PC-9 (cell line): ENCODE data around the gene LIMD2. TPM values are rescaled to one million over a fixed set of nuclear protein-coding genes. Genes with fewer than 3 reads are reported as not detected.

Source experiments
- BruUV-seq: library from RNA; stranded (reverse); fragments of 400-500 nt; replicated peaks from 2 replicates; lab custom pipeline; 2021; lab: Mats Ljungman, UMichigan
- CTCF ChIA-PET: fragments of 300-600 bp; sonication (Branson Sonifier 250); formaldehyde crosslinking; loops from one replicate; lab custom pipeline; 2022; ENCODE audit warnings: antibody characterized with exemption; lab: Charles Lee
- POLR2A ChIA-PET: fragments of 300-600 bp; sonication (Branson Sonifier 250); formaldehyde crosslinking; loops from one replicate; lab custom pipeline; 2022; ENCODE audit warnings: antibody characterized with exemption; ENCODE audit not compliant: unreplicated experiment; lab: Charles Lee
- DNase-seq, 2 experiments: peaks; one replicate each; pipeline versions ENCODE4 v3.0.0 to v3.0.0-alpha.2; 2015 to 2022; ENCODE audit warnings: mixed read lengths in 1 of 2
- H2AFZ ChIP-seq: fragments of 200-600 bp; sonication (generic); 2 replicates; pipeline ENCODE4 v1.8.1; 2017; ENCODE audit warnings: antibody characterized with exemption
- H3F3A ChIP-seq: fragments of 200-600 bp; sonication (generic); 2 replicates; pipeline ENCODE4 v1.8.1; 2017; ENCODE audit warnings: antibody characterized with exemption, mild to moderate bottlenecking, low read depth; ENCODE audit not compliant: insufficient read depth
- H3K27ac ChIP-seq: fragments of 200-600 bp; sonication (generic); 2 replicates; pipeline ENCODE4 v1.6.1; 2016; ENCODE audit warnings: mixed run types
- H3K27me3 ChIP-seq: fragments of 200-600 bp; sonication (generic); 2 replicates; pipeline ENCODE4 v1.6.1; 2016; ENCODE audit warnings: low read depth, mixed run types; ENCODE audit not compliant: insufficient read depth
- H3K36me3 ChIP-seq: fragments of 200-600 bp; sonication (generic); 2 replicates; pipeline ENCODE4 v1.6.1; 2016; ENCODE audit warnings: low read depth, mixed run types
- H3K4me1 ChIP-seq: fragments of 200-600 bp; sonication (generic); replicated peaks from 2 replicates; pipeline ENCODE4 v1.6.1; 2016; ENCODE audit warnings: mixed run types; ENCODE audit not compliant: insufficient read depth
- H3K4me2 ChIP-seq: fragments of 200-600 bp; sonication (generic); 2 replicates; pipeline ENCODE4 v1.6.1; 2017; ENCODE audit warnings: mixed run types
- H3K4me3 ChIP-seq: fragments of 200-600 bp; sonication (generic); 2 replicates; pipeline ENCODE4 v1.6.1; 2016; ENCODE audit warnings: mixed run types
- H3K79me2 ChIP-seq: fragments of 200-600 bp; sonication (generic); 2 replicates; pipeline ENCODE4 v1.6.1; 2017; ENCODE audit warnings: low read depth, mixed run types
- H3K9me2 ChIP-seq: fragments of 200-600 bp; sonication (generic); 2 replicates; pipeline ENCODE4 v1.8.1; 2017; ENCODE audit warnings: mild to moderate bottlenecking; ENCODE audit not compliant: insufficient read depth
- H3K9me3 ChIP-seq: fragments of 200-600 bp; sonication (generic); 2 replicates; pipeline ENCODE4 v1.8.1; 2016; ENCODE audit warnings: low read depth; ENCODE audit not compliant: insufficient read depth
- H4K20me1 ChIP-seq: fragments of 200-600 bp; sonication (generic); 2 replicates; pipeline ENCODE4 v1.8.1; 2017; ENCODE audit not compliant: insufficient read depth
- EZH2 ChIP-seq: fragments of 200-600 bp; sonication (generic); IDR thresholded peaks from 2 replicates; pipeline ENCODE4 v1.8.0; 2017; ENCODE audit warnings: antibody characterized with exemption, low read depth
- intact Hi-C: fragments of 100-400 bp; cut with micrococcal nuclease; formaldehyde crosslinking; loops from one replicate; pipeline ENCODE4 v1.10.0; 2022; ENCODE audit not compliant: unreplicated experiment
- total RNA-seq: library from RNA; stranded (reverse); gene quantifications from 2 replicates; pipeline ENCODE4 v1.2.3, GENCODE V29; 2021
- TF ChIP-seq, protein P1 (sequence below): fragments of 200-600 bp; sonication (generic); conservative IDR thresholded peaks from 2 replicates; pipeline ENCODE4 v1.6.1; 2017; ENCODE audit warnings: mixed run types, antibody characterized with exemption, mild to moderate bottlenecking, moderate library complexity

The LIMD2 gene
- total RNA-seq, 1 experiment from 2014 or later, result 1.6 TPM

- ChIA-PET CTCF (no interaction called here), POLR2A (interaction anchor here (0.6 to 0.9 kb wide), 2 partner anchors 57 to 166 kb away, joined by 3 to 9 read pairs; no protein-coding TSS in a partner anchor)
- Histone ChIP-seq H3K79me2 (no peaks in the 10 kb centered on the region), H3K27me3 (no peaks in the 10 kb centered on the region), H3K27ac (no peak overlapping the region), H3K9me2 (no peaks in the 10 kb centered on the region), H3K9me3 (no peaks in the 10 kb centered on the region), H3F3A (no peaks in the 10 kb centered on the region), H3K4me3 (no peak overlapping the region), H3K4me2 (no peak overlapping the region), H3K4me1 (no peaks in the 10 kb centered on the region), H2AFZ (no peak overlapping the region), H3K36me3 (no peaks in the 10 kb centered on the region), H4K20me1 (no peaks in the 10 kb centered on the region)
- no peak for DNase-seq
- BruUV-seq, result no TSS peak
- TF ChIP-seq, protein P1, sequence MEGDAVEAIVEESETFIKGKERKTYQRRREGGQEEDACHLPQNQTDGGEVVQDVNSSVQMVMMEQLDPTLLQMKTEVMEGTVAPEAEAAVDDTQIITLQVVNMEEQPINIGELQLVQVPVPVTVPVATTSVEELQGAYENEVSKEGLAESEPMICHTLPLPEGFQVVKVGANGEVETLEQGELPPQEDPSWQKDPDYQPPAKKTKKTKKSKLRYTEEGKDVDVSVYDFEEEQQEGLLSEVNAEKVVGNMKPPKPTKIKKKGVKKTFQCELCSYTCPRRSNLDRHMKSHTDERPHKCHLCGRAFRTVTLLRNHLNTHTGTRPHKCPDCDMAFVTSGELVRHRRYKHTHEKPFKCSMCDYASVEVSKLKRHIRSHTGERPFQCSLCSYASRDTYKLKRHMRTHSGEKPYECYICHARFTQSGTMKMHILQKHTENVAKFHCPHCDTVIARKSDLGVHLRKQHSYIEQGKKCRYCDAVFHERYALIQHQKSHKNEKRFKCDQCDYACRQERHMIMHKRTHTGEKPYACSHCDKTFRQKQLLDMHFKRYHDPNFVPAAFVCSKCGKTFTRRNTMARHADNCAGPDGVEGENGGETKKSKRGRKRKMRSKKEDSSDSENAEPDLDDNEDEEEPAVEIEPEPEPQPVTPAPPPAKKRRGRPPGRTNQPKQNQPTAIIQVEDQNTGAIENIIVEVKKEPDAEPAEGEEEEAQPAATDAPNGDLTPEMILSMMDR, result no peak
- no peak for TF ChIP-seq EZH2
- intact Hi-C loops, result no loop called here
Observed at GRCh38 chr17:63716426-63716825, 16.5 kb upstream of the LIMD2 start.

GRCh38 chr17:63714550-63715277, 14.8 kb upstream of the LIMD2 start:
- no peaks in the 10 kb centered on the region for H3K79me2 ChIP-seq
- H3K27ac ChIP-seq, result no peak overlapping the region
- no peak overlapping the region for H2AFZ ChIP-seq
- no peaks in the 10 kb centered on the region for H3K36me3 ChIP-seq
- no peaks in the 10 kb centered on the region for H3K4me1 ChIP-seq
- H3K27me3 ChIP-seq, result no peaks in the 10 kb centered on the region
- no peak overlapping the region for H3K4me3 ChIP-seq
- ChIA-PET POLR2A (no interaction called here), CTCF (no interaction called here)
- no peak overlapping the region for H3K4me2 ChIP-seq
- no peaks in the 10 kb centered on the region for H4K20me1 ChIP-seq
- H3F3A ChIP-seq, result no peaks in the 10 kb centered on the region
- TF ChIP-seq, protein P1, result no peak
- TF ChIP-seq EZH2, result no peak
- BruUV-seq, result no TSS peak
- intact Hi-C loops, result no loop called here
- no peaks in the 10 kb centered on the region for H3K9me2 ChIP-seq
- no peaks in the 10 kb centered on the region for H3K9me3 ChIP-seq
- DNase-seq, result no peak

- H3K9me3 ChIP-seq, result no peaks in the 10 kb centered on the region
- ChIA-PET CTCF (no interaction called here), POLR2A (no interaction called here)
- no peaks in the 10 kb centered on the region for H3K79me2 ChIP-seq
- H3K27ac ChIP-seq, result no peak overlapping the region
- no peak for DNase-seq
- H3K27me3 ChIP-seq, result no peaks in the 10 kb centered on the region
- no peaks in the 10 kb centered on the region for H3K9me2 ChIP-seq
- H2AFZ ChIP-seq, result no peak overlapping the region
- no TSS peak for BruUV-seq
- H3K4me2 ChIP-seq, result no peak overlapping the region
- TF ChIP-seq, protein P1, result no peak
- no peak for TF ChIP-seq EZH2
- no peaks in the 10 kb centered on the region for H3F3A ChIP-seq
- intact Hi-C loops, result no loop called here
- H3K4me3 ChIP-seq, result no peak overlapping the region
- H3K4me1 ChIP-seq, result no peaks in the 10 kb centered on the region
- no peaks in the 10 kb centered on the region for H4K20me1 ChIP-seq
- H3K36me3 ChIP-seq, result no peaks in the 10 kb centered on the region
Observed at GRCh38 chr17:63709110-63709509, 9.2 kb upstream of the LIMD2 start.
